GM23338 (cell line): ENCODE measurements around the gene EAF2. TPM values are rescaled to one million over a fixed set of nuclear protein-coding genes. Genes with fewer than 3 reads are reported as not detected.

Experiments
- ATAC-seq: fragments of 200-7000 bp; cut with Tn5 transposase; 3 replicates; pipeline ENCODE4 v1.9.1; 2020
- DNase-seq: peaks from one replicate; pipeline ENCODE4 v3.0.0-alpha.2; 2015; ENCODE audit warnings: low spot score
- H2AFZ ChIP-seq: fragments of 200-600 bp; sonication (generic); 2 replicates; pipeline ENCODE4 v1.8.0; 2016; ENCODE audit warnings: antibody characterized with exemption, mild to moderate bottlenecking, moderate library complexity
- H3F3A ChIP-seq: fragments of 200-600 bp; sonication (generic); replicated peaks from 2 replicates; pipeline ENCODE4 v1.8.0; 2017; ENCODE audit warnings: antibody characterized with exemption, mixed run types, low read depth
- H3K27ac ChIP-seq: fragments of 200-600 bp; sonication (generic); 2 replicates; pipeline ENCODE4 v1.6.1; 2016; ENCODE audit warnings: low read depth
- H3K27me3 ChIP-seq: fragments of 200-600 bp; sonication (generic); 2 replicates; pipeline ENCODE4 v1.8.0; 2016; ENCODE audit warnings: mild to moderate bottlenecking, mixed run types, moderate library complexity; ENCODE audit not compliant: insufficient read depth
- H3K36me3 ChIP-seq: fragments of 200-600 bp; sonication (generic); 2 replicates; pipeline ENCODE4 v1.8.0; 2016; ENCODE audit warnings: mild to moderate bottlenecking; ENCODE audit not compliant: insufficient read depth
- H3K4me1 ChIP-seq: fragments of 200-600 bp; sonication (generic); 2 replicates; pipeline ENCODE4 v1.8.0; 2016; ENCODE audit warnings: mild to moderate bottlenecking, moderate library complexity; ENCODE audit not compliant: insufficient read depth
- H3K4me2 ChIP-seq: fragments of 200-600 bp; sonication (generic); 2 replicates; pipeline ENCODE4 v1.7.1; 2017; ENCODE audit warnings: mixed run types
- H3K4me3 ChIP-seq: fragments of 200-600 bp; sonication (generic); 2 replicates; pipeline ENCODE4 v1.6.1; 2016; ENCODE audit warnings: mixed run types
- H3K79me2 ChIP-seq: fragments of 200-600 bp; sonication (generic); replicated peaks from 2 replicates; pipeline ENCODE4 v1.8.0; 2017; ENCODE audit warnings: mild to moderate bottlenecking; ENCODE audit not compliant: insufficient read depth
- H3K9me2 ChIP-seq: fragments of 200-600 bp; sonication (generic); 2 replicates; pipeline ENCODE4 v1.8.0; 2017; ENCODE audit not compliant: insufficient read depth
- H4K20me1 ChIP-seq: fragments of 200-600 bp; sonication (generic); replicated peaks from 2 replicates; pipeline ENCODE4 v1.8.0; 2017; ENCODE audit warnings: mild to moderate bottlenecking; ENCODE audit not compliant: insufficient read depth
- H3K27ac Mint-ChIP-seq: 2 replicates; pipeline ENCODE4 v1.8.0; 2020; ENCODE audit warnings: inconsistent platforms, mild to moderate bottlenecking, moderate library complexity, mixed read lengths
- H3K27me3 Mint-ChIP-seq: 3 replicates; pipeline ENCODE4 v1.8.0; 2022; ENCODE audit warnings: low read depth, mild to moderate bottlenecking, moderate library complexity, mixed read lengths, inconsistent platforms; ENCODE audit not compliant: insufficient read depth, poor library complexity
- H3K36me3 Mint-ChIP-seq: 3 replicates; pipeline ENCODE4 v1.8.0; 2021; ENCODE audit warnings: low read depth, mild to moderate bottlenecking, inconsistent platforms, moderate library complexity, mixed read lengths
- H3K4me1 Mint-ChIP-seq: 3 replicates; pipeline ENCODE4 v1.8.0; 2020; ENCODE audit warnings: mild to moderate bottlenecking, inconsistent platforms, mixed read lengths
- H3K4me3 Mint-ChIP-seq: 3 replicates; pipeline ENCODE4 v1.8.0; 2021; ENCODE audit warnings: moderate library complexity, mild to moderate bottlenecking, inconsistent platforms, mixed read lengths
- H3K9me3 Mint-ChIP-seq: 3 replicates; pipeline ENCODE4 v1.8.0; 2020; ENCODE audit warnings: moderate library complexity, mild to moderate bottlenecking, inconsistent platforms, mixed read lengths
- EZH2 ChIP-seq: fragments of 200-600 bp; sonication (generic); IDR thresholded peaks from one replicate; pipeline ENCODE4 v1.8.0; 2017; ENCODE audit warnings: antibody characterized with exemption, mild to moderate bottlenecking, low read depth; ENCODE audit not compliant: unreplicated experiment
- EZH2phosphoT487 ChIP-seq: fragments of 200-600 bp; sonication (generic); IDR thresholded peaks from one replicate; pipeline ENCODE4 v1.8.1; 2018; ENCODE audit warnings: antibody characterized with exemption; ENCODE audit not compliant: unreplicated experiment
- JUNB ChIP-seq: IDR thresholded peaks from one replicate; pipeline ENCODE4 v1.6.1; 2016; ENCODE audit warnings: antibody characterized with exemption; ENCODE audit not compliant: unreplicated experiment
- NANOG ChIP-seq: IDR thresholded peaks from 2 replicates; pipeline ENCODE4 v1.6.1; 2016; ENCODE audit warnings: antibody characterized with exemption, borderline replicate concordance
- POLR2AphosphoS5 ChIP-seq: IDR thresholded peaks from 2 replicates; pipeline ENCODE4 v1.6.1; 2016; ENCODE audit warnings: antibody characterized with exemption, low read depth
- STAT1 ChIP-seq: IDR thresholded peaks from one replicate; pipeline ENCODE4 v1.6.1; 2016; ENCODE audit warnings: antibody characterized with exemption; ENCODE audit not compliant: unreplicated experiment
- ZNF331 ChIP-seq: fragments of 250-450 bp; sonication (Bioruptor Pico); IDR thresholded peaks from 2 replicates; pipeline ENCODE4 v1.5.0; 2020; ENCODE audit warnings: low read depth, mild to moderate bottlenecking, moderate library complexity
- polyA plus RNA-seq: library from polyadenylated mRNA; unstranded; fragments of >200 nt; fragmentation: Nextera tagmentation; extraction: Ambion mirVana; gene quantifications from 2 replicates; pipeline ENCODE4 v1.2.1, GENCODE V29; 2016
- total RNA-seq: library from RNA; depleted of rRNA; stranded (reverse); fragments of >200 nt; shearing (Covaris generic); gene quantifications from 2 replicates; pipeline ENCODE4 v1.2.3, GENCODE V29; 2014
- TF ChIP-seq, protein P1 (sequence below): IDR thresholded peaks from one replicate; pipeline ENCODE4 v1.6.1; 2018; ENCODE audit warnings: antibody characterized with exemption; ENCODE audit not compliant: unreplicated experiment
- TF ChIP-seq, protein P2 (sequence below), 2 experiments: fragments of 200-600 bp in 1 of 2; sonication (generic) in 1 of 2; conservative IDR thresholded peaks; 2 replicates each; pipeline versions ENCODE4 v1.5.1 to v1.6.1; 2016 to 2017; ENCODE audit warnings: antibody characterized with exemption in 2 of 2, low read depth in 2 of 2, mild to moderate bottlenecking in 2 of 2, moderate library complexity in 1 of 2
- TF ChIP-seq, protein P3 (sequence below): IDR thresholded peaks from 2 replicates; pipeline ENCODE4 v1.6.1; 2016; ENCODE audit warnings: antibody characterized with exemption

Gene EAF2
- total and polyA plus RNA-seq, 2 experiments from 2014 or later = 5.7 to 14.7 TPM

DNA sequence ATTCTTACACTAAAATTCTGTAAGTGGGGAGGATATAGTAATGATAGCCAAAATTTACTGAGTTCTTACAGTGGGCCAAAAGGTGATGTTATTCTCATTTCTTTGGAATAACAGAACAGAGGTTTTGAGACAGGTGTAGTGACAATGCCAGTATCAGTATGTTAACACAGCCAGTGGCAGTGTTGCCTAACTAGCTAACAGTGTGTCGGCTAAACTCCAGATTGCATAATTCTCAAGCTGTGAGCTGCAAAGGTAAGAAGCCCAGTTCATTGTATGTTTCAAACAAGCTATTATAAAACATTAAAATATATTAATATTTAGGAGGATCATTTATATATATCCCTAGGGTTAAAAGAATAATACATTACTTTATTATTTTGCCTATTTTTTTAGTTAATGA lies 60.1 kb downstream of the EAF2 start:
- no peaks in the 10 kb centered on the region for H3K79me2 ChIP-seq
- no peak overlapping the region for H2AFZ ChIP-seq
- peaks cover 2% of the 10 kb centered on the region; the same call in 1 of the 2 replicates for H3F3A ChIP-seq
- Mint-ChIP-seq H3K27ac (peak overlapping the region; percentile 97), H3K9me3 (no peaks in the 10 kb centered on the region), H3K27me3 (peaks cover 9% of the 10 kb centered on the region), H3K4me1 (peaks cover 52% of the 10 kb centered on the region), H3K36me3 (peaks cover 14% of the 10 kb centered on the region), H3K4me3 (peak overlapping the region; percentile 63)
- no peaks in the 10 kb centered on the region for H4K20me1 ChIP-seq
- no peaks in the 10 kb centered on the region for H3K9me2 ChIP-seq
- H3K27me3 ChIP-seq = no peaks in the 10 kb centered on the region
- H3K4me2 ChIP-seq = peak overlapping the region; percentile 41
- ATAC-seq (peak; percentile 55), DNase-seq (peak; percentile 16)
- peak overlapping the region; percentile 83 for H3K27ac ChIP-seq
- H3K4me1 ChIP-seq = peaks cover 36% of the 10 kb centered on the region
- no peaks in the 10 kb centered on the region for H3K36me3 ChIP-seq
- no peak for TF ChIP-seq JUNB
- peak overlapping the region; percentile 39 for H3K4me3 ChIP-seq

DNA sequence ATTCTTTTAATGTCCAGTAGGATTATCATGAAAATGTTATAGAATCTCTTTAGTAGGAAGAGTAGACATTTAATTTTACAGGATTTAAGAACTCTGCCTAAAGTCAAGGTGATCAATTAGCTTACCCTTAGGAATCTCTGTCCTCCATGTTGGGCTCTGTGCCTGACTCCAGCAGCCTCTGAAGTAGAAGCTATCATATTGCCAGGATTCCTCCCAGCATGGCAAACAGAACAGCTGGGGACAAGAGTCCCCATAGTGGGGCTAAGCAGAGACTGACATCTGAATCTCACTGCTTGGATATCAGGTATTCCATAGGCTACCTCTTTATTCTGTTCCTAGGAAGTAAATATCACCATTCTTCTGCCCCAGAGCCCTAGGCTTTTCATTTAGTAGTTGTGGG lies 60.7 kb downstream of the EAF2 start:
- H3K4me1 Mint-ChIP-seq = peaks cover 52% of the 10 kb centered on the region
- H3K79me2 ChIP-seq = no peaks in the 10 kb centered on the region
- H3K4me2 ChIP-seq = no peak overlapping the region
- H4K20me1 ChIP-seq = no peaks in the 10 kb centered on the region
- H3K27me3 Mint-ChIP-seq = peaks cover 9% of the 10 kb centered on the region
- H3K36me3 ChIP-seq = no peaks in the 10 kb centered on the region
- no peaks in the 10 kb centered on the region for H3K27me3 ChIP-seq
- no peak overlapping the region for H3K4me3 ChIP-seq
- H3F3A ChIP-seq = peaks cover 2% of the 10 kb centered on the region; the same call in 1 of the 2 replicates
- peaks cover 14% of the 10 kb centered on the region for H3K36me3 Mint-ChIP-seq
- DNase-seq (peak; percentile 11), ATAC-seq (no peak)
- H3K9me3 Mint-ChIP-seq = no peaks in the 10 kb centered on the region
- no peak overlapping the region for H3K4me3 Mint-ChIP-seq
- H3K4me1 ChIP-seq = peaks cover 36% of the 10 kb centered on the region
- H3K27ac Mint-ChIP-seq = peak overlapping the region; percentile 45
- H3K9me2 ChIP-seq = no peaks in the 10 kb centered on the region
- no peak overlapping the region for H2AFZ ChIP-seq
- no peak overlapping the region for H3K27ac ChIP-seq
- TF ChIP-seq, protein P1, sequence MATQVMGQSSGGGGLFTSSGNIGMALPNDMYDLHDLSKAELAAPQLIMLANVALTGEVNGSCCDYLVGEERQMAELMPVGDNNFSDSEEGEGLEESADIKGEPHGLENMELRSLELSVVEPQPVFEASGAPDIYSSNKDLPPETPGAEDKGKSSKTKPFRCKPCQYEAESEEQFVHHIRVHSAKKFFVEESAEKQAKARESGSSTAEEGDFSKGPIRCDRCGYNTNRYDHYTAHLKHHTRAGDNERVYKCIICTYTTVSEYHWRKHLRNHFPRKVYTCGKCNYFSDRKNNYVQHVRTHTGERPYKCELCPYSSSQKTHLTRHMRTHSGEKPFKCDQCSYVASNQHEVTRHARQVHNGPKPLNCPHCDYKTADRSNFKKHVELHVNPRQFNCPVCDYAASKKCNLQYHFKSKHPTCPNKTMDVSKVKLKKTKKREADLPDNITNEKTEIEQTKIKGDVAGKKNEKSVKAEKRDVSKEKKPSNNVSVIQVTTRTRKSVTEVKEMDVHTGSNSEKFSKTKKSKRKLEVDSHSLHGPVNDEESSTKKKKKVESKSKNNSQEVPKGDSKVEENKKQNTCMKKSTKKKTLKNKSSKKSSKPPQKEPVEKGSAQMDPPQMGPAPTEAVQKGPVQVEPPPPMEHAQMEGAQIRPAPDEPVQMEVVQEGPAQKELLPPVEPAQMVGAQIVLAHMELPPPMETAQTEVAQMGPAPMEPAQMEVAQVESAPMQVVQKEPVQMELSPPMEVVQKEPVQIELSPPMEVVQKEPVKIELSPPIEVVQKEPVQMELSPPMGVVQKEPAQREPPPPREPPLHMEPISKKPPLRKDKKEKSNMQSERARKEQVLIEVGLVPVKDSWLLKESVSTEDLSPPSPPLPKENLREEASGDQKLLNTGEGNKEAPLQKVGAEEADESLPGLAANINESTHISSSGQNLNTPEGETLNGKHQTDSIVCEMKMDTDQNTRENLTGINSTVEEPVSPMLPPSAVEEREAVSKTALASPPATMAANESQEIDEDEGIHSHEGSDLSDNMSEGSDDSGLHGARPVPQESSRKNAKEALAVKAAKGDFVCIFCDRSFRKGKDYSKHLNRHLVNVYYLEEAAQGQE = no peak
- TF ChIP-seq JUNB (no peak), EZH2phosphoT487 (no peak), POLR2AphosphoS5 (no peak), EZH2 (no peak), ZNF331 (no peak), NANOG (no peak), STAT1 (no peak)
- TF ChIP-seq, protein P2, sequence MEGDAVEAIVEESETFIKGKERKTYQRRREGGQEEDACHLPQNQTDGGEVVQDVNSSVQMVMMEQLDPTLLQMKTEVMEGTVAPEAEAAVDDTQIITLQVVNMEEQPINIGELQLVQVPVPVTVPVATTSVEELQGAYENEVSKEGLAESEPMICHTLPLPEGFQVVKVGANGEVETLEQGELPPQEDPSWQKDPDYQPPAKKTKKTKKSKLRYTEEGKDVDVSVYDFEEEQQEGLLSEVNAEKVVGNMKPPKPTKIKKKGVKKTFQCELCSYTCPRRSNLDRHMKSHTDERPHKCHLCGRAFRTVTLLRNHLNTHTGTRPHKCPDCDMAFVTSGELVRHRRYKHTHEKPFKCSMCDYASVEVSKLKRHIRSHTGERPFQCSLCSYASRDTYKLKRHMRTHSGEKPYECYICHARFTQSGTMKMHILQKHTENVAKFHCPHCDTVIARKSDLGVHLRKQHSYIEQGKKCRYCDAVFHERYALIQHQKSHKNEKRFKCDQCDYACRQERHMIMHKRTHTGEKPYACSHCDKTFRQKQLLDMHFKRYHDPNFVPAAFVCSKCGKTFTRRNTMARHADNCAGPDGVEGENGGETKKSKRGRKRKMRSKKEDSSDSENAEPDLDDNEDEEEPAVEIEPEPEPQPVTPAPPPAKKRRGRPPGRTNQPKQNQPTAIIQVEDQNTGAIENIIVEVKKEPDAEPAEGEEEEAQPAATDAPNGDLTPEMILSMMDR (conservative IDR thresholded peaks at IDR 0.05; ENCODE audit: low read depth in 2 of 2) = no peak
- TF ChIP-seq, protein P3, sequence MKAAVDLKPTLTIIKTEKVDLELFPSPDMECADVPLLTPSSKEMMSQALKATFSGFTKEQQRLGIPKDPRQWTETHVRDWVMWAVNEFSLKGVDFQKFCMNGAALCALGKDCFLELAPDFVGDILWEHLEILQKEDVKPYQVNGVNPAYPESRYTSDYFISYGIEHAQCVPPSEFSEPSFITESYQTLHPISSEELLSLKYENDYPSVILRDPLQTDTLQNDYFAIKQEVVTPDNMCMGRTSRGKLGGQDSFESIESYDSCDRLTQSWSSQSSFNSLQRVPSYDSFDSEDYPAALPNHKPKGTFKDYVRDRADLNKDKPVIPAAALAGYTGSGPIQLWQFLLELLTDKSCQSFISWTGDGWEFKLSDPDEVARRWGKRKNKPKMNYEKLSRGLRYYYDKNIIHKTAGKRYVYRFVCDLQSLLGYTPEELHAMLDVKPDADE = no peak
